Pancreas (tissue), 10 donors: ENCODE measurements around the gene DYNC1I1. TPM values are rescaled to one million over a fixed set of nuclear protein-coding genes. Genes with fewer than 3 reads are reported as not detected.

Experiments used
- ATAC-seq, 4 donors: fragments of 200-7000 bp; cut with Tn5 transposase; one replicate each; pipeline versions ENCODE4 v1.8.0 to v1.9.1; 2020; ENCODE audit warnings: mild to moderate bottlenecking in 4 of 4, moderate library complexity in 4 of 4
- DNase-seq, 6 donors: peaks; one replicate each; pipeline ENCODE4 v3.0.0-alpha.2; 2020
- FAIRE-seq: peaks from 2 replicates; lab custom pipeline; 2012; peaks lifted over from hg19 to GRCh38; lab: Jason Lieb, UNC
- H3K27ac ChIP-seq, 4 donors: fragments of 200-600 bp; sonication (generic); 1 replicate in 3 of 4; 2 replicates in 1 of 4; pipeline versions ENCODE4 v1.5.0 to v1.8.0; 2020
- H3K27me3 ChIP-seq, 4 donors: fragments of 200-600 bp; one replicate each; pipeline ENCODE4 v1.8.0; 2021
- H3K36me3 ChIP-seq, 3 donors: fragments of 200-600 bp; sonication (generic) in 1 of 3; one replicate each; pipeline versions ENCODE4 v1.5.0 to v1.8.0; 2020 to 2021
- H3K4me1 ChIP-seq, 3 donors: fragments of 200-600 bp; one replicate each; pipeline ENCODE4 v1.8.0; 2021
- H3K4me3 ChIP-seq, 4 donors: fragments of 200-600 bp; sonication (generic) in 2 of 4; one replicate each; pipeline versions ENCODE4 v1.5.0 to v1.8.0; 2020 to 2021
- H3K9me3 ChIP-seq, 4 donors: fragments of 200-600 bp; one replicate each; pipeline ENCODE4 v1.8.0; 2021
- CTCF ChIP-seq, 4 donors: fragments of 200-600 bp; sonication (generic) in 3 of 4; IDR thresholded peaks; one replicate each; pipeline versions ENCODE4 v1.5.0 to v1.8.0; 2021; ENCODE audit warnings: antibody characterized with exemption in 4 of 4
- WGBS, 2 donors: extraction: QIAGEN DNeasy Blood & Tissue Kit; methylation state at CpG; one replicate each; pipeline ENCODE4 v1.1.7; 2013; 5-methylcytosine and 5-hydroxymethylcytosine counted together
- intact Hi-C, 3 donors: fragments of 100-400 bp; cut with DNase I; formaldehyde crosslinking; loops; one replicate each; pipeline versions ENCODE4 v1.11.1 to v1.14.2; 2022
- polyA plus RNA-seq, 2 donors: library from polyadenylated mRNA; stranded (reverse); fragments of 200-250 nt; gene quantifications; one replicate each; pipeline ENCODE4 v1.2.3, GENCODE V29; 2013
- total RNA-seq, 6 donors: library from RNA; stranded (reverse); fragmentation: NEBNext Ultra II Directional in 4 of 6; extraction: Animal tissue kit (Norgen Biotek cat#: 25700) in 4 of 6; gene quantifications; one replicate each; pipeline versions ENCODE4 v1.2.1 to v1.2.4, GENCODE V29; 2021 to 2023
- donor health status: healthy with polysubstance abuse.
- donor health status: DM: no; HTN: no; CAD: no; lungs with moderate emphysema.
- donor health status: DM: no; HTN: no; CAD: no.
- donor health status: control.
- donor health status: control.
- donor health status: Bipolar disorder and iron deficiency.
- donor health status: DM: yes; HTN: yes; CAD: no.
- donor health status: DM: no; HTN: no; CAD: no.
- donor health status: DM: no; HTN: no; CAD: no.
- donor health status: DM: yes; HTN: yes; CAD: no.

Gene DYNC1I1
- total and polyA plus RNA-seq, 8 donors = 0.71 to 5.5 (median 1.3) TPM

- no peaks in the 10 kb centered on the region for H3K36me3 ChIP-seq
- 82 to 84% methylated on average over 2 of the region's 2 CpGs for WGBS, 2 donors
- DNase-seq = no peak
- H3K4me1 ChIP-seq = peaks cover 0 to 2% (median 0%) of the 10 kb centered on the region in 3 donors
- no peaks in the 10 kb centered on the region for H3K9me3 ChIP-seq
- no peak overlapping the region for H3K27ac ChIP-seq
- TF ChIP-seq CTCF (IDR thresholded peaks at IDR 0.05) = no peak
- FAIRE-seq = no peak
- H3K27me3 ChIP-seq = no peaks in the 10 kb centered on the region
- H3K4me3 ChIP-seq = no peak overlapping the region
- ATAC-seq = no peak
- intact Hi-C loops = no loop called here
These were observed 325.5 kb downstream of the DYNC1I1 start for GRCh38 chr7:96097835-96098234.

GRCh38 chr7:96100737-96101136, 328.4 kb downstream of the DYNC1I1 start:
- ATAC-seq = no peak
- no peak for TF ChIP-seq CTCF (IDR thresholded peaks at IDR 0.05)
- Histone ChIP-seq H3K27ac (no peak overlapping the region), H3K4me1 (peaks cover 0 to 2% (median 0%) of the 10 kb centered on the region in 3 donors), H3K9me3 (no peaks in the 10 kb centered on the region), H3K27me3 (no peaks in the 10 kb centered on the region), H3K36me3 (no peaks in the 10 kb centered on the region), H3K4me3 (no peak overlapping the region)
- intact Hi-C loops = no loop called here
- DNase-seq = no peak
- WGBS, 2 donors = 72 to 87% methylated on average over 1 of the region's 1 CpG
- FAIRE-seq = no peak

GRCh38 chr7:96102096-96102811, 329.9 kb downstream of the DYNC1I1 start:
- FAIRE-seq (no peak), DNase-seq (no peak), ATAC-seq (no peak)
- H3K36me3 ChIP-seq = no peaks in the 10 kb centered on the region
- H3K4me3 ChIP-seq = no peak overlapping the region
- TF ChIP-seq CTCF (IDR thresholded peaks at IDR 0.05) = no peak
- no peaks in the 10 kb centered on the region for H3K9me3 ChIP-seq
- no peaks in the 10 kb centered on the region for H3K4me1 ChIP-seq
- no peaks in the 10 kb centered on the region for H3K27me3 ChIP-seq
- H3K27ac ChIP-seq = no peak overlapping the region
- intact Hi-C loops = no loop called here

- TF ChIP-seq CTCF (IDR thresholded peaks at IDR 0.05) = no peak
- Histone ChIP-seq H3K4me1 (no peaks in the 10 kb centered on the region), H3K27me3 (no peaks in the 10 kb centered on the region), H3K4me3 (no peak overlapping the region), H3K27ac (no peak overlapping the region), H3K9me3 (no peaks in the 10 kb centered on the region), H3K36me3 (no peaks in the 10 kb centered on the region)
- intact Hi-C loops = no loop called here
- DNase-seq (no peak), ATAC-seq (no peak), FAIRE-seq (peak; percentile 17)
These were observed 332.6 kb downstream of the DYNC1I1 start for GRCh38 chr7:96104984-96105383.

- Histone ChIP-seq H3K36me3 (no peaks in the 10 kb centered on the region), H3K27me3 (no peaks in the 10 kb centered on the region), H3K4me3 (no peak overlapping the region), H3K9me3 (no peaks in the 10 kb centered on the region), H3K4me1 (no peaks in the 10 kb centered on the region), H3K27ac (no peak overlapping the region)
- ATAC-seq (no peak), DNase-seq (no peak), FAIRE-seq (no peak)
- intact Hi-C loops = no loop called here
- TF ChIP-seq CTCF (IDR thresholded peaks at IDR 0.05) = no peak
These were observed 339.1 kb downstream of the DYNC1I1 start for GRCh38 chr7:96111405-96111804.
